Endothelial cell (in vitro differentiated cells): ENCODE data around the gene CDHR5. TPM values are rescaled to one million over a fixed set of nuclear protein-coding genes. Genes with fewer than 3 reads are reported as not detected.
A peak's percentile ranks its signal among the peaks of the same experiment; 100 is the strongest.
"Not testable (repeated sequence)": the region's sequence is repeated elsewhere in the genome, so short reads cannot be mapped to it uniquely, and the experiment has no call there.

Experiments used
- DNase-seq: peaks from one replicate; pipeline ENCODE4 v3.0.0; 2021; ENCODE audit warnings: low spot score
- H3K27ac Mint-ChIP-seq: one replicate; pipeline ENCODE4 v1.8.0; 2021; ENCODE audit warnings: mixed read lengths, inconsistent platforms; ENCODE audit not compliant: unreplicated experiment
- H3K27me3 Mint-ChIP-seq: one replicate; pipeline ENCODE4 v1.8.0; 2021; ENCODE audit warnings: mild to moderate bottlenecking, moderate library complexity, mixed read lengths, inconsistent platforms; ENCODE audit not compliant: unreplicated experiment
- H3K36me3 Mint-ChIP-seq: one replicate; pipeline ENCODE4 v1.8.0; 2021; ENCODE audit warnings: mild to moderate bottlenecking, low read depth, mixed read lengths, inconsistent platforms; ENCODE audit not compliant: unreplicated experiment
- H3K4me1 Mint-ChIP-seq: one replicate; pipeline ENCODE4 v1.8.0; 2021; ENCODE audit warnings: mild to moderate bottlenecking, mixed read lengths, inconsistent platforms; ENCODE audit not compliant: unreplicated experiment
- H3K4me3 Mint-ChIP-seq: one replicate; pipeline ENCODE4 v1.8.0; 2021; ENCODE audit warnings: mild to moderate bottlenecking, mixed read lengths, inconsistent platforms; ENCODE audit not compliant: unreplicated experiment
- H3K9me3 Mint-ChIP-seq: one replicate; pipeline ENCODE4 v1.8.0; 2021; ENCODE audit warnings: mixed read lengths, inconsistent platforms; ENCODE audit not compliant: unreplicated experiment
- CTCF ChIP-seq: fragments of 200-600 bp; sonication (generic); IDR thresholded peaks from one replicate; pipeline ENCODE4 v1.5.0; 2021; ENCODE audit warnings: antibody characterized with exemption; ENCODE audit not compliant: unreplicated experiment
- total RNA-seq: library from RNA; stranded (reverse); fragmentation: NEBNext Ultra II Directional; extraction: Animal tissue kit (Norgen Biotek cat#: 25700); gene quantifications from one replicate; pipeline ENCODE4 v1.2.1, GENCODE V29; 2021; ENCODE audit not compliant: unreplicated experiment

The CDHR5 gene
- total RNA-seq, 1 donor from 2014 or later: not detected

DNA sequence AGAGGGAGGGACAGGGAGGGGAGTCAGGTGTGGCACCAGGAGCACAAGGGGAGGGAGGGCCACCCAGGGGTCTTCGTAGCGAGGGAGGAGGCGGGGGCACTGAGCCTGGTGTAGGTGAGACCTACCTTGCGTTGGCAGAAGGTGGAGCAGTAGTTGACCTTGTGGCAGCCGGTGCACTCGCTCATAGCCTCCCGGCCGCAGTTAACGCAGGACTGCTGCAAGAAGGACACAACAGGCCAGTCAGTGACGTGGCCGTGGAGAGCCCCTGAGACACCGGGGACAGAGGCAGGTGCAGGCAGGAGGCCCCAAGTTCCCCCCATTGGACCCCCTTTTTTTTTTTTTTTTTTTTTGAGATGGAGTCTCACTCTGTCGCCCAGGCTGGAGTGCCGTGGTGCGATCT, 29.1 kb upstream of the CDHR5 start:
- peaks cover 19% of the 10 kb centered on the region for H3K36me3 Mint-ChIP-seq
- no peak for DNase-seq
- peaks cover 14% of the 10 kb centered on the region for H3K27me3 Mint-ChIP-seq
- H3K27ac Mint-ChIP-seq: no peak overlapping the region
- H3K4me1 Mint-ChIP-seq: no peaks in the 10 kb centered on the region
- no peaks in the 10 kb centered on the region for H3K9me3 Mint-ChIP-seq
- TF ChIP-seq CTCF: no peak
- no peak overlapping the region for H3K4me3 Mint-ChIP-seq

- not testable (repeated sequence) for H3K4me1 Mint-ChIP-seq, H3K27ac Mint-ChIP-seq, H3K9me3 Mint-ChIP-seq, H3K4me3 Mint-ChIP-seq, DNase-seq
- peaks cover 22% of the 10 kb centered on the region for H3K36me3 Mint-ChIP-seq
- H3K27me3 Mint-ChIP-seq: peaks cover 14% of the 10 kb centered on the region
Observed at GRCh38 chr11:653136-653535, 28.4 kb upstream of the CDHR5 start.

DNA sequence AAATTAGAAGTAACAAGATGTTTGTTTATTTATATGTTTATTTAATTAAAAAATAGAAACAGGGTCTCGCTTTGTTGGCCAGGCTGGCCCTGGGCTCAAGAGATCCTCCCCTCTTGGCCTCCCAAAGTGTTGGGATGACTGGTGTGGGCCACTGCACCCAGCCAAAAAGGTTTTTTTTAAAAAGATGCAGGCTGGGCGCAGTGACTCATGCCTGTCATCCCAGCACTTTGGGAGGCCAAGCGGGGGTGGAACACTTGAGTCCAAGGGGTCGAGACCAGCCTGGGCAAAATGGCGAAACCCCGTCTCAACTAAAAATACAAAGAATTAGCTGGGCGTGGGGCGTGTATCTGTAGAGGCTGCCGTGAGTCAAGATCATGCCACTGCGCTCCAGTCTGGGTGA, 25.7 kb upstream of the CDHR5 start:
- DNase-seq: no peak
- Mint-ChIP-seq H3K27ac (no peak overlapping the region), H3K27me3 (peaks cover 14% of the 10 kb centered on the region), H3K4me1 (no peaks in the 10 kb centered on the region), H3K36me3 (peaks cover 20% of the 10 kb centered on the region), H3K9me3 (no peaks in the 10 kb centered on the region), H3K4me3 (no peak overlapping the region)
- TF ChIP-seq CTCF: no peak

- H3K27ac Mint-ChIP-seq, H3K9me3 Mint-ChIP-seq, DNase-seq, H3K4me1 Mint-ChIP-seq: not testable (repeated sequence)
- H3K36me3 Mint-ChIP-seq: peaks cover 13% of the 10 kb centered on the region
- peak overlapping the region; percentile 35 for H3K4me3 Mint-ChIP-seq
- peaks cover 14% of the 10 kb centered on the region for H3K27me3 Mint-ChIP-seq
Observed at GRCh38 chr11:647672-648158, 23.0 kb upstream of the CDHR5 start.

DNA sequence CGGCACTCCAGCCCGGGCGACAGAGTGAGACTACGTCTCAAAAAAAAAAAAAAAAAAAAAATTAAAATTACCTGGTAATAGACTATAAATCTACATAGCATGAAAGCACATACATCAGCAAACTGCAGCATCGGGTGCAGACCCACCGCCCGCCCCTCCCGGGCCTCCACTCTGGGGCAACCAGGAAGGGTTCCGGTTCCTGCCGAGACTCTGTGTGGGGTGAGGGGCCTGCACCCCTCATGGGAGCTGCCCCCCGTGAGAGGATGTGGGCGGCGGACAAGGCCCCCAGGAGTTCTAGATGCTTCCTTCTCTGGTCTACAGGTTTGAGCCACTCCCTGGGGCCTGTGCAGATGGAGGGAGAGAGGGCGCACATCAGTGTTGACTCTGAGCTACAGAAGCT, 21.5 kb upstream of the CDHR5 start:
- DNase-seq: no peak
- Mint-ChIP-seq H3K9me3 (no peaks in the 10 kb centered on the region), H3K36me3 (peaks cover 8% of the 10 kb centered on the region), H3K27ac (no peak overlapping the region), H3K4me1 (peaks cover 3% of the 10 kb centered on the region), H3K4me3 (no peak overlapping the region), H3K27me3 (peaks cover 15% of the 10 kb centered on the region)
- TF ChIP-seq CTCF: no peak

- peaks cover 3% of the 10 kb centered on the region for H3K4me1 Mint-ChIP-seq
- DNase-seq: no peak
- TF ChIP-seq CTCF: no peak
- no peaks in the 10 kb centered on the region for H3K9me3 Mint-ChIP-seq
- no peak overlapping the region for H3K27ac Mint-ChIP-seq
- H3K4me3 Mint-ChIP-seq: no peak overlapping the region
- H3K36me3 Mint-ChIP-seq: peaks cover 7% of the 10 kb centered on the region
- peaks cover 15% of the 10 kb centered on the region for H3K27me3 Mint-ChIP-seq
Observed at GRCh38 chr11:645536-645935, 20.8 kb upstream of the CDHR5 start.
